IMR-90 (cell line): Measurements from ENCODE around the gene PES1. TPM values are rescaled to one million over a fixed set of nuclear protein-coding genes. Genes with fewer than 3 reads are reported as not detected.

ENCODE experiments used
- ATAC-seq: fragments of 200-7000 bp; cut with Tn5 transposase; 2 replicates; pipeline ENCODE4 v1.9.1; 2020; ENCODE audit warnings: low read depth, mild to moderate bottlenecking, moderate library complexity
- BruUV-seq: library from RNA; stranded (reverse); fragments of 400-500 nt; replicated peaks from 2 replicates; lab custom pipeline; 2021; lab: Mats Ljungman, UMichigan
- CTCF ChIA-PET: fragments of 300-600 bp; formaldehyde crosslinking; extraction: SDS; loops from one replicate; lab custom pipeline; 2021; ENCODE audit warnings: antibody characterized with exemption; lab: Yijun Ruan, JAX
- POLR2A ChIA-PET: fragments of 300-600 bp; sonication (Branson Sonifier 250); formaldehyde crosslinking; loops from one replicate; lab custom pipeline; 2022; ENCODE audit warnings: antibody characterized with exemption; ENCODE audit not compliant: unreplicated experiment; lab: Charles Lee
- DNase-seq: peaks from one replicate; pipeline ENCODE4 v3.0.0; 2013
- H2AFZ ChIP-seq: replicated peaks from 2 replicates; pipeline ENCODE3; 2013; ENCODE audit warnings: low read length, mild to moderate bottlenecking; ENCODE audit not compliant: poor library complexity
- H2AK5ac ChIP-seq: 2 replicates; pipeline ENCODE4 v1.6.1; 2013; ENCODE audit warnings: low read depth, low read length, inconsistent platforms
- H2AK9ac ChIP-seq: replicated peaks from 2 replicates; pipeline ENCODE3; 2013; ENCODE audit warnings: mild to moderate bottlenecking, low read depth, low read length, moderate library complexity; ENCODE audit not compliant: poor library complexity
- H2BK120ac ChIP-seq: 2 replicates; pipeline ENCODE4 v1.6.1; 2013; ENCODE audit warnings: low read depth, low read length, inconsistent platforms
- H2BK15ac ChIP-seq: 3 replicates; pipeline ENCODE4 v1.6.1; 2013; ENCODE audit warnings: low read depth, low read length, inconsistent platforms
- H2BK20ac ChIP-seq: 2 replicates; pipeline ENCODE4 v1.6.1; 2013; ENCODE audit warnings: low read depth, mild to moderate bottlenecking, inconsistent platforms, low read length, moderate library complexity
- H2BK5ac ChIP-seq: 2 replicates; pipeline ENCODE4 v1.6.1; 2013; ENCODE audit warnings: mild to moderate bottlenecking, low read depth, low read length, inconsistent platforms; ENCODE audit not compliant: poor library complexity, severe bottlenecking
- H3K14ac ChIP-seq: replicated peaks from 2 replicates; pipeline ENCODE4 v1.6.1; 2013; ENCODE audit warnings: low read depth, low read length, inconsistent platforms
- H3K18ac ChIP-seq: 2 replicates; pipeline ENCODE4 v1.6.1; 2013; ENCODE audit warnings: low read depth, low read length, control low read depth
- H3K23ac ChIP-seq: 2 replicates; pipeline ENCODE4 v1.6.1; 2013; ENCODE audit warnings: low read depth, low read length, inconsistent platforms
- H3K27ac ChIP-seq: 2 replicates; pipeline ENCODE4 v1.5.1; 2013; ENCODE audit warnings: mild to moderate bottlenecking, control low read depth, low read length; ENCODE audit not compliant: insufficient read depth
- H3K27me3 ChIP-seq: 2 replicates; pipeline ENCODE4 v1.6.1; 2013; ENCODE audit warnings: low read length; ENCODE audit not compliant: control insufficient read depth, insufficient read depth
- H3K36me3 ChIP-seq: 2 replicates; pipeline ENCODE4 v1.6.1; 2013; ENCODE audit warnings: low read length, mixed read lengths; ENCODE audit not compliant: control insufficient read depth, insufficient read depth
- H3K4ac ChIP-seq: 2 replicates; pipeline ENCODE4 v1.6.1; 2013; ENCODE audit warnings: low read depth, low read length, inconsistent platforms
- H3K4me1 ChIP-seq: 2 replicates; pipeline ENCODE4 v1.6.1; 2013; ENCODE audit warnings: low read length, mixed read lengths; ENCODE audit not compliant: control insufficient read depth, insufficient read depth
- H3K4me2 ChIP-seq: 2 replicates; pipeline ENCODE4 v1.6.1; 2013; ENCODE audit warnings: low read depth, mild to moderate bottlenecking, control low read depth, low read length, moderate library complexity
- H3K4me3 ChIP-seq: 2 replicates; pipeline ENCODE4 v1.5.1; 2013; ENCODE audit warnings: low read depth, mild to moderate bottlenecking, control low read depth, low read length, moderate library complexity; ENCODE audit not compliant: insufficient read depth
- H3K56ac ChIP-seq: 2 replicates; pipeline ENCODE4 v1.6.1; 2013; ENCODE audit warnings: low read length, inconsistent platforms; ENCODE audit not compliant: insufficient read depth; ENCODE audit errors: extremely low read depth
- H3K79me1 ChIP-seq, 2 experiments: 2 replicates each; pipeline ENCODE4 v1.6.1; 2013; ENCODE audit warnings: low read length in 2 of 2, inconsistent platforms in 1 of 2, low read depth in 1 of 2
- H3K9ac ChIP-seq: 2 replicates; pipeline ENCODE4 v1.6.1; 2013; ENCODE audit warnings: low read depth, low read length, control low read depth
- H3K9me1 ChIP-seq: 2 replicates; pipeline ENCODE4 v1.6.1; 2013; ENCODE audit warnings: low read length, inconsistent platforms; ENCODE audit not compliant: insufficient read depth
- H3K9me3 ChIP-seq: 2 replicates; pipeline ENCODE4 v1.6.1; 2013; ENCODE audit warnings: low read length; ENCODE audit not compliant: control insufficient read depth, insufficient read depth
- H4K20me1 ChIP-seq: 2 replicates; pipeline ENCODE4 v1.6.1; 2013; ENCODE audit warnings: low read length, inconsistent platforms; ENCODE audit not compliant: insufficient read depth
- H4K5ac ChIP-seq: 2 replicates; pipeline ENCODE4 v1.6.1; 2013; ENCODE audit warnings: mild to moderate bottlenecking, low read depth, low read length, control low read depth
- H4K8ac ChIP-seq, 2 experiments: 2 replicates each; pipeline ENCODE4 v1.6.1; 2013; ENCODE audit warnings: low read depth in 2 of 2, low read length in 2 of 2, control low read depth in 1 of 2, inconsistent platforms in 1 of 2
- H4K91ac ChIP-seq: 2 replicates; pipeline ENCODE4 v1.6.1; 2013; ENCODE audit warnings: low read depth, low read length, inconsistent platforms; ENCODE audit not compliant: insufficient read depth
- CEBPB ChIP-seq: IDR thresholded peaks from 2 replicates; pipeline ENCODE4 v1.6.1; 2012; ENCODE audit warnings: low read depth, low read length, improper control_type of control experiment
- CHD1 ChIP-seq: IDR thresholded peaks from 2 replicates; pipeline ENCODE4 v1.6.1; 2012; ENCODE audit warnings: low read depth, low read length, improper control_type of control experiment
- FOS ChIP-seq: fragments of 150-350 bp; IDR thresholded peaks from 2 replicates; pipeline ENCODE4 v1.6.1; 2016; ENCODE audit warnings: low read depth, low read length
- MAFK ChIP-seq: IDR thresholded peaks from 2 replicates; pipeline ENCODE4 v1.6.1; 2012; ENCODE audit warnings: low read depth, low read length, improper control_type of control experiment
- MAZ ChIP-seq: IDR thresholded peaks from 2 replicates; pipeline ENCODE4 v1.6.1; 2012; ENCODE audit warnings: low read depth, mild to moderate bottlenecking, low read length, improper control_type of control experiment, moderate library complexity, borderline replicate concordance
- MXI1 ChIP-seq: IDR thresholded peaks from 2 replicates; pipeline ENCODE4 v1.6.1; 2012; ENCODE audit warnings: low read depth, mild to moderate bottlenecking, low read length, moderate library complexity, borderline replicate concordance
- POLR2A ChIP-seq: IDR thresholded peaks from 2 replicates; pipeline ENCODE4 v1.6.1; 2012; ENCODE audit warnings: mild to moderate bottlenecking, low read depth, low read length
- RAD21 ChIP-seq: IDR thresholded peaks from 2 replicates; pipeline ENCODE4 v1.6.1; 2012; ENCODE audit warnings: low read length, improper control_type of control experiment
- RFX5 ChIP-seq: IDR thresholded peaks from 2 replicates; pipeline ENCODE4 v1.8.0; 2012; ENCODE audit warnings: low read depth, mild to moderate bottlenecking, low read length, moderate library complexity
- USF2 ChIP-seq: fragments of 150-350 bp; IDR thresholded peaks from 2 replicates; pipeline ENCODE4 v1.6.1; 2017; ENCODE audit warnings: mild to moderate bottlenecking, antibody characterized with exemption, low read length, low read depth
- WGBS, 2 experiments: methylation state at CpG; one replicate each; pipeline versions ENCODE4 v1.1.5 to v1.1.7; 2013; ENCODE audit warnings: missing lambda C conversion rate in 2 of 2; ENCODE audit not compliant: insufficient read length in 1 of 2; ENCODE audit errors: extremely low coverage in 2 of 2; 5-methylcytosine and 5-hydroxymethylcytosine counted together
- dilution Hi-C: fragments of 300-500 bp; cut with HindIII; formaldehyde crosslinking; loops from one replicate; pipeline ENCODE4 v1.14.3; 2018; ENCODE audit warnings: low sequenced_read_pairs; ENCODE audit not compliant: unreplicated experiment
- in situ Hi-C: fragments of 300-500 bp; cut with MboI; formaldehyde crosslinking; loops from 3 replicates; pipeline ENCODE4 v1.14.3; 2019; ENCODE audit warnings: low sequenced_read_pairs, inconsistent platforms, mixed read lengths
- intact Hi-C: fragments of 100-400 bp; cut with micrococcal nuclease; formaldehyde crosslinking; loops from 2 replicates; pipeline ENCODE4 v1.10.0; 2022
- polyA plus RNA-seq, 3 experiments: library from polyadenylated mRNA; depleted of rRNA; stranded (reverse); fragments of >200 nt; gene quantifications; 2 replicates each; pipeline ENCODE4 v1.2.3, GENCODE V29; 2012; ENCODE audit warnings: low replicate concordance in 1 of 3
- total RNA-seq: library from RNA; depleted of rRNA; stranded (reverse); fragments of >200 nt; gene quantifications from 2 replicates; pipeline ENCODE4 v1.2.3, GENCODE V29; 2012

PES1 gene
- total and polyA plus RNA-seq, 2 of the 4 experiments (the other 2 are of a cell fraction), result 120 to 142 TPM

- no peak overlapping the region for H3K18ac ChIP-seq
- ChIA-PET CTCF (no interaction called here), POLR2A (no interaction called here)
- H3K9ac ChIP-seq, result no peak overlapping the region
- H3K56ac ChIP-seq, result no peak overlapping the region
- H3K27ac ChIP-seq, result peak overlapping the region; percentile 14; the same call in 1 of the 2 replicates
- DNase-seq, result no peak
- peaks cover 13% of the 10 kb centered on the region; the same call in 1 of the 2 replicates for H3K27me3 ChIP-seq
- BruUV-seq, result no TSS peak
- no peak overlapping the region for H3K14ac ChIP-seq
- in situ Hi-C loops (no loop called here), intact Hi-C loops (no loop called here), dilution Hi-C loops (no loop called here)
- H3K23ac ChIP-seq, result no peak overlapping the region
- no peaks in the 10 kb centered on the region for H3K9me3 ChIP-seq
- no peak overlapping the region for H4K91ac ChIP-seq
- 89% methylated on average over 4 of the region's 15 CpGs; no CpG with 5 or more reads in 1 of the 2 experiments for WGBS, 2 experiments
- H2BK5ac ChIP-seq, result peak overlapping the region; percentile 20
- H2AK5ac ChIP-seq, result peak overlapping the region; percentile 6; the same call in 1 of the 2 replicates
- H3K79me1 ChIP-seq, result no peaks in the 10 kb centered on the region
- no peak overlapping the region for H3K4me3 ChIP-seq
- peaks cover 7% of the 10 kb centered on the region; the same call in 1 of the 2 replicates for H3K9me1 ChIP-seq
- H3K36me3 ChIP-seq, result peaks cover 46% of the 10 kb centered on the region
- H3K4me1 ChIP-seq, result peaks cover 9% of the 10 kb centered on the region
- no peak overlapping the region for H2BK20ac ChIP-seq
- no peak overlapping the region for H4K5ac ChIP-seq
- TF ChIP-seq MAZ, result no peak
- no peak for TF ChIP-seq CHD1
- no peak for TF ChIP-seq MAFK
- no peak for TF ChIP-seq RFX5
- TF ChIP-seq USF2, result no peak
- TF ChIP-seq FOS, result no peak
- no peak for TF ChIP-seq RAD21
- TF ChIP-seq MXI1, result no peak
- TF ChIP-seq CEBPB, result no peak
- no peak for TF ChIP-seq POLR2A
- no peak overlapping the region for H2AK9ac ChIP-seq
- no peak overlapping the region for H2BK120ac ChIP-seq
- no peak overlapping the region for H3K4ac ChIP-seq
- H2BK15ac ChIP-seq, result no peak overlapping the region
- no peak overlapping the region for H4K8ac ChIP-seq
- H3K4me2 ChIP-seq, result no peak overlapping the region
- H4K20me1 ChIP-seq, result no peaks in the 10 kb centered on the region; the same call in 1 of the 2 replicates
- H2AFZ ChIP-seq, result no peak overlapping the region
- ATAC-seq, result no peak
Measured at GRCh38 chr22:30575859-30576258, 15.9 kb downstream of the PES1 start.
